HG03469 (cell line): ENCODE measurements around the gene SMIM27.

Source experiments
- ATAC-seq: cut with Tn5 transposase; IDR thresholded peaks from one replicate; pipeline ENCODE4 v1.9.1; 2021; ENCODE audit warnings: mild to moderate bottlenecking, moderate library complexity, moderate number of reproducible peaks; ENCODE audit not compliant: unreplicated experiment

SMIM27 gene

GRCh38 chr9:32554107-32554506 is 2.0 kb downstream of the SMIM27 start:
- no peak for ATAC-seq

GRCh38 chr9:32554591-32554990 is 2.5 kb downstream of the SMIM27 start:
- no peak for ATAC-seq

- ATAC-seq, result no peak
These were observed 6.3 kb downstream of the SMIM27 start for GRCh38 chr9:32558408-32558934.

GRCh38 chr9:32565967-32566366 is 13.8 kb downstream of the SMIM27 start:
- ATAC-seq, result no peak

GRCh38 chr9:32566770-32567169 is 14.6 kb downstream of the SMIM27 start:
- no peak for ATAC-seq

- ATAC-seq, result no peak
These were observed 18.1 kb downstream of the SMIM27 start for GRCh38 chr9:32570262-32570661.

GRCh38 chr9:32571969-32572899 is 20.1 kb downstream of the SMIM27 start:
- ATAC-seq, result peak; percentile 90

GRCh38 chr9:32572900-32573523 is 20.9 kb downstream of the SMIM27 start, which contains the start of gene NDUFB6:
NDUFB6 (minus strand) TSS chr9:32573159; CDS start chr9:32573060, 99 bp downstream.
- peak; percentile 75 for ATAC-seq

- ATAC-seq, result no peak
These were observed 21.7 kb downstream of the SMIM27 start for GRCh38 chr9:32573821-32574220.

GRCh38 chr9:32574858-32575257 is 22.7 kb downstream of the SMIM27 start:
- no peak for ATAC-seq

- no peak for ATAC-seq
These were observed 25.2 kb downstream of the SMIM27 start for GRCh38 chr9:32577316-32577715.

- ATAC-seq, result no peak
These were observed 26.8 kb downstream of the SMIM27 start for GRCh38 chr9:32578976-32579375.

- no peak for ATAC-seq
These were observed 27.7 kb downstream of the SMIM27 start for GRCh38 chr9:32579706-32580331.

- no peak for ATAC-seq
These were observed 28.6 kb downstream of the SMIM27 start for GRCh38 chr9:32580631-32581300.

- no peak for ATAC-seq
These were observed 29.5 kb downstream of the SMIM27 start for GRCh38 chr9:32581512-32582143.

GRCh38 chr9:32584784-32585183 is 32.7 kb downstream of the SMIM27 start:
- ATAC-seq, result no peak

- ATAC-seq, result no peak
These were observed 35.8 kb downstream of the SMIM27 start for GRCh38 chr9:32587901-32588300.

- ATAC-seq, result no peak
These were observed 37.1 kb downstream of the SMIM27 start for GRCh38 chr9:32589083-32589723.

GRCh38 chr9:32590476-32590875 is 38.3 kb downstream of the SMIM27 start:
- no peak for ATAC-seq

- ATAC-seq, result no peak
These were observed 38.8 kb downstream of the SMIM27 start for GRCh38 chr9:32590898-32591297.
